Measurements from ENCODE around the gene MBOAT2.

MBOAT2 gene

GRCh38 chr2:8853426-8853825 lies 150.1 kb downstream of the MBOAT2 start:
- DNase-seq: no peak

GRCh38 chr2:8851811-8852560 lies 151.5 kb downstream of the MBOAT2 start:
- DNase-seq: no peak

- no peak for DNase-seq
These were observed 152.5 kb downstream of the MBOAT2 start for GRCh38 chr2:8850845-8851487.

GRCh38 chr2:8849327-8849726 lies 154.2 kb downstream of the MBOAT2 start:
- DNase-seq: no peak

GRCh38 chr2:8848328-8849100 lies 155.0 kb downstream of the MBOAT2 start:
- no peak for DNase-seq

GRCh38 chr2:8847400-8847799 lies 156.1 kb downstream of the MBOAT2 start:
- no peak for DNase-seq

GRCh38 chr2:8841932-8842331 lies 161.6 kb downstream of the MBOAT2 start:
- no peak for DNase-seq

GRCh38 chr2:8840475-8841091 lies 162.9 kb downstream of the MBOAT2 start:
- DNase-seq: peak in 1 of 3 experiments; percentile 23

- DNase-seq: no peak
These were observed 164.1 kb downstream of the MBOAT2 start for GRCh38 chr2:8839189-8839965.

GRCh38 chr2:8837795-8838140 lies 165.7 kb downstream of the MBOAT2 start:
- DNase-seq: no peak

- DNase-seq: peak; percentile 91 to 96 (median 93)
These were observed 166.3 kb downstream of the MBOAT2 start, which contains the start of gene KIDINS220 for GRCh38 chr2:8836971-8837794. TSS of gene KIDINS220 (minus strand) at chr2:8837613. CDS start at chr2:8827093, 10,520 bp downstream.

GRCh38 chr2:8835279-8835678 lies 168.2 kb downstream of the MBOAT2 start:
- DNase-seq: no peak

GRCh38 chr2:8833853-8834252 lies 169.6 kb downstream of the MBOAT2 start:
- DNase-seq: no peak

- no peak for DNase-seq
These were observed 172.0 kb downstream of the MBOAT2 start for GRCh38 chr2:8831516-8831915.

- no peak for DNase-seq
These were observed 175.8 kb downstream of the MBOAT2 start for GRCh38 chr2:8827729-8828128.

- no peak for DNase-seq
These were observed 181.3 kb downstream of the MBOAT2 start for GRCh38 chr2:8822218-8822617.

GRCh38 chr2:8821276-8822217 lies 181.9 kb downstream of the MBOAT2 start:
- DNase-seq: peak in 1 of 3 experiments; percentile 13

GRCh38 chr2:8819948-8820347 lies 183.5 kb downstream of the MBOAT2 start:
- DNase-seq: no peak

- no peak for DNase-seq
These were observed 184.3 kb downstream of the MBOAT2 start for GRCh38 chr2:8819194-8819593.

GRCh38 chr2:8817221-8817620 lies 186.3 kb downstream of the MBOAT2 start:
- no peak for DNase-seq

Measured in NCI-H1417 (cell line).